ENCODE results near the gene PDPK1.
A peak's percentile ranks its signal among the peaks of the same experiment; 100 is the strongest.

The PDPK1 gene

GRCh38 chr16:2537451-2538379 is at the start of gene PDPK1:
PDPK1 (plus strand) TSS chr16:2538021; CDS start chr16:2538113, 92 bp downstream.
- DNase-seq, result peak; percentile 93

DNA sequence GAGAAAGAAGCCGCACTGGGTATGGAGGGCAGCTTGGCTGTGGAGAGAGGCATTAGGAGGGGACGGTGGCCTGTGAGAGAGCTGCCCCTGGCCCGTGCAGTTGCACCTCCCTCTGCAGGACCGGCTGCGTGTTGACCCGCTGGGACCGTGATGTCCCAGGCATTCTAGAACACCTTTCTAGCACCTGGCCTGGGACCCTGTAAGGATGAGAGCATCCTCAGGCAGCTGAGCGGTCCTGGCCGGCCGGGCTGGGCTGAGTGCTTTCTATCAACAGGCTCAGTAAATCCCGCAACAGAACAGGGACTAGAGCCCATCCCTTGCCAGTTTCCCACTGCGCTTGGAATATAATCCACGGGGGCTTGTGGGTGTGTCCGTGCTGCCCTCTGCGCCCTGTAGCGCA is 48.2 kb upstream of the PDPK1 start:
- no peak for DNase-seq

- no peak for DNase-seq
These were observed 47.4 kb upstream of the PDPK1 start for GRCh38 chr16:2490190-2491105.

DNA sequence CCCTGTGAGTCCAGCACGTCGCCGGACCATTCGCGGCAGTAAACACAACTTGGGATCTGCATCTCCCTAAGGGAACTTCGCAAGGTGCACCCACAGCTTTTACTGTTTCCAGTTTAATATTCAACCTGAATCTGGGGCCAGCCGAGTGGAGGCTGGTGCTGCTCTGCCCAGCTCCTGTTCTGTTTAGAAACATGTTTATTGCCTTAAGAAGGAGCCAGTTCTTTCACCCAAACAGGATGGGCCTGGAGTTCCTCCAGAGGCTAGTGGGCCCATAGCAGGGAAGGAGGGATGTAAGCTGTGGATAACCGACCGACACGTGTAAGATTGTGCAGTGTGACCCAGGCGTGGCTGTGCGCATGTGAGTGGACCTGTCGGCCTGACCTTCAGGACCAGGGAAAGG is 45.5 kb upstream of the PDPK1 start:
- DNase-seq, result no peak

- DNase-seq, result no peak
These were observed 44.2 kb upstream of the PDPK1 start for GRCh38 chr16:2493605-2494004.

- DNase-seq, result no peak
These were observed 43.2 kb upstream of the PDPK1 start for GRCh38 chr16:2494616-2495015.

GRCh38 chr16:2495041-2495440 is 42.8 kb upstream of the PDPK1 start:
- DNase-seq, result no peak

GRCh38 chr16:2496223-2497115 is 41.4 kb upstream of the PDPK1 start:
- DNase-seq, result no peak

GRCh38 chr16:2497116-2497630 is 40.6 kb upstream of the PDPK1 start:
- no peak for DNase-seq

- no peak for DNase-seq
These were observed 39.9 kb upstream of the PDPK1 start for GRCh38 chr16:2497695-2498484.

- DNase-seq, result no peak
These were observed 39.1 kb upstream of the PDPK1 start for GRCh38 chr16:2498531-2499253.

- DNase-seq, result no peak
These were observed 38.4 kb upstream of the PDPK1 start for GRCh38 chr16:2499454-2499853.

DNA sequence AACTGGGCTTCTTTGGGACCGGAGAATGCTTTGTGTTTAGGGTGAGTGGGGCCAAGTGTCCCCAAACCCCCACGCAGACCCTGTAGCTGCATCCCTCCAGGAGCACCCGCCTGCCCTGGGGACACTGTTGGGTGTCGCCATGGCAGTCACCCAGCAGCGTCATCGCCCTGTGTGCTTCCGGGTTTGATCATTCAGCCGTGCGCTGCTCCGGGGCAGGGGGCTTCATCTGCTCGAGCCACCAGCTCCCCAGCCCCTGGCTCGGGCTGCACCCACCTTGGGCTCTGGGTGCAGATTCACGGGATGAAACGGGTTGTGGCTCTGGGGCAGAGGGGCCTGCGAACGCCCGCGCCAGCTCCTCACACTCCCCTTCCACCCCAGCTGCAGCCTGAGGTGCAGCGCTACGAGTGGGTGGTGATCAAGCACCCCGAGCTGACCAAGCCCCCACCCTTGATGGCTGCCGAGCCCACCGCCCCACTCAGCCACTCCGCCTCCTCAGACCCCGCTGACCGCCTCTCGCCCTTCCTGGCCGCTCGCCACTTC is 37.9 kb upstream of the PDPK1 start:
- DNase-seq, result no peak

GRCh38 chr16:2500430-2500917 is 37.3 kb upstream of the PDPK1 start:
- DNase-seq, result no peak

- DNase-seq, result peak; percentile 69
These were observed 36.7 kb upstream of the PDPK1 start for GRCh38 chr16:2500918-2501750.

- no peak for DNase-seq
These were observed 35.6 kb upstream of the PDPK1 start for GRCh38 chr16:2501946-2502895.

GRCh38 chr16:2505695-2506094 is 32.1 kb upstream of the PDPK1 start:
- no peak for DNase-seq

GRCh38 chr16:2507052-2507659 is 30.7 kb upstream of the PDPK1 start:
- DNase-seq, result no peak
